AG04449 (cell line): Measurements from ENCODE around the gene TMPRSS12.
"Not testable (repeated sequence)": the region's sequence is repeated elsewhere in the genome, so short reads cannot be mapped to it uniquely, and the experiment has no call there.

ENCODE experiments used
- CTCF ChIA-PET: fragments of 350-600 bp; formaldehyde crosslinking; extraction: SDS; loops from one replicate; lab custom pipeline; 2021; ENCODE audit warnings: antibody characterized with exemption; lab: Yijun Ruan, JAX
- POLR2A ChIA-PET: fragments of 400-600, 350-600 bp; formaldehyde crosslinking; extraction: SDS; loops from one replicate; lab custom pipeline; 2020; ENCODE audit warnings: antibody characterized with exemption, inconsistent platforms; lab: Yijun Ruan, JAX
- DNase-seq: peaks from one replicate; pipeline ENCODE4 v3.0.0-alpha.2; 2010; ENCODE audit warnings: low read depth, low spot score
- H3K4me3 ChIP-seq: 2 replicates; pipeline ENCODE4 v1.5.1; 2011; ENCODE audit warnings: low read depth, mild to moderate bottlenecking, control low read depth, low read length
- TF ChIP-seq, protein P1 (sequence below): IDR thresholded peaks from one replicate; pipeline ENCODE4 v1.5.1; 2011; ENCODE audit warnings: mild to moderate bottlenecking, moderate library complexity, low read length, control low read depth, inconsistent platforms; ENCODE audit not compliant: insufficient read depth; ENCODE audit errors: missing control alignments

The TMPRSS12 gene

GRCh38 chr12:50927766-50928224 lies 85.1 kb downstream of the TMPRSS12 start:
- CTCF ChIA-PET, result no interaction called here
- TF ChIP-seq, protein P1, sequence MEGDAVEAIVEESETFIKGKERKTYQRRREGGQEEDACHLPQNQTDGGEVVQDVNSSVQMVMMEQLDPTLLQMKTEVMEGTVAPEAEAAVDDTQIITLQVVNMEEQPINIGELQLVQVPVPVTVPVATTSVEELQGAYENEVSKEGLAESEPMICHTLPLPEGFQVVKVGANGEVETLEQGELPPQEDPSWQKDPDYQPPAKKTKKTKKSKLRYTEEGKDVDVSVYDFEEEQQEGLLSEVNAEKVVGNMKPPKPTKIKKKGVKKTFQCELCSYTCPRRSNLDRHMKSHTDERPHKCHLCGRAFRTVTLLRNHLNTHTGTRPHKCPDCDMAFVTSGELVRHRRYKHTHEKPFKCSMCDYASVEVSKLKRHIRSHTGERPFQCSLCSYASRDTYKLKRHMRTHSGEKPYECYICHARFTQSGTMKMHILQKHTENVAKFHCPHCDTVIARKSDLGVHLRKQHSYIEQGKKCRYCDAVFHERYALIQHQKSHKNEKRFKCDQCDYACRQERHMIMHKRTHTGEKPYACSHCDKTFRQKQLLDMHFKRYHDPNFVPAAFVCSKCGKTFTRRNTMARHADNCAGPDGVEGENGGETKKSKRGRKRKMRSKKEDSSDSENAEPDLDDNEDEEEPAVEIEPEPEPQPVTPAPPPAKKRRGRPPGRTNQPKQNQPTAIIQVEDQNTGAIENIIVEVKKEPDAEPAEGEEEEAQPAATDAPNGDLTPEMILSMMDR, result no peak
- H3K4me3 ChIP-seq, result no peak overlapping the region
- DNase-seq, result no peak
- POLR2A ChIA-PET, result no interaction called here

DNA sequence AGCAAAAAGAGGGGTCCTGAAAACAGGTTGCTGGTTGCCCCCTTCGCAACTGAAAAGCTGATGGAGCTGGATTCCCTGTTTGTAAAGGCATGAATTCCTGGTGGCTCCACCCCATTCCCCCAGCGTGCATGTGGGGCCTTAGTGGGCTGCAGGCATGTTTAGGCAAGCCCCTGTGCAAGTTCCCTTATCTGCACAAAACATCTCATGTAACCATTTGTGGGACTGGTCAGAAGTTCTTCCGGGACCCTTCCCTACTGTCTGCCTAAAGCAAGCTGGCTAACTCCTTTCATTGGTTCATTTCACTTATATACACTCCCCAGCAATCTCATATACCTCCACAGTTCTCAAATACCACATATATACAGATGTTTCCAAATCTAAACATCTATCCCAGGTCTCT lies 85.7 kb downstream of the TMPRSS12 start:
- CTCF ChIA-PET, result no interaction called here
- H3K4me3 ChIP-seq, result no peak overlapping the region
- DNase-seq, result no peak
- POLR2A ChIA-PET, result no interaction called here
- TF ChIP-seq, protein P1, result no peak

DNA sequence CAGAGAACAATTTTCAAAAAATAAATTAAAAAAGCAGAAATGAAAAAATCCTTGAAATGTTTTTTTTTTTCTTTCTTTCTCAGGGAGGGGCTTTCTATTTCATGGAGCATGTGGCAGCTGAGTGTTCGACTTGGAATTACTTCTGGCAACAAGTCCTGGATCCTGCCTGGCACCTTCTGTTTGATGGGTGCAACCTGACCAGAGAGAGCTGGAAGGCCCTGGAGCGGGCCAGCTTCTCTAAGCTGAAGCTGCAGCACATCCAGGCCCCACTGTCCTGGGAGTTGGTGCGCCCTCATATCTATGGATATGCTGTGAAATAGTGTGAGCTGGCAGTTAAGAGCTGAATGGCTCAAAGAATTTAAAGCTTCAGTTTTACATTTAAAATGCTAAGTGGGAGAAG lies 87.1 kb downstream of the TMPRSS12 start:
- DNase-seq, result no peak
- H3K4me3 ChIP-seq, result no peak overlapping the region
- POLR2A ChIA-PET, result no interaction called here
- TF ChIP-seq, protein P1, result no peak
- CTCF ChIA-PET, result no interaction called here

DNA sequence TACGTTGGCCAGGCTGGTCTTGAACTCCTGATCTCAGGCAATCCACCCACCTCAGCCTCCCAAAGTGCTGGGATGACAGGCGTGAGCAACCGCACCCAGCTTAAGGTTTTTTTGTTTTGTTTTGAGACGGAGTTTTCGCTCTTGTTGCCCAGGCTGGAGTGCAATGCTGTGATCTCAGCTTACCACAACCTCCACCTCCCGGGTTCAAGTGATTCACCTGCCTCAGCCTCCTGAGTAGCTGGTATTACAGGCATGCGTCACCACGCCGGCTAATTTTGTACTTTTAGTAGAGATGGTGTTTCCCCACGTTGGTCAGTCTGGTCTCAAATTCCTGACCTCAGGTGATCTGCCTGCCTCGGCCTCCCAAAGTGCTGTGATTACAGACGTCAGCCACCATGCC lies 87.8 kb downstream of the TMPRSS12 start:
- CTCF ChIA-PET, result interaction anchor here (1.3 kb wide), 1 partner anchor 411 kb away, joined by 3 read pairs; no protein-coding TSS in a partner anchor
- POLR2A ChIA-PET, H3K4me3 ChIP-seq, DNase-seq: not testable (repeated sequence)

GRCh38 chr12:50932787-50933280 lies 90.1 kb downstream of the TMPRSS12 start:
- POLR2A ChIA-PET, result no interaction called here
- TF ChIP-seq, protein P1, result no peak
- CTCF ChIA-PET, result no interaction called here
- H3K4me3 ChIP-seq, result no peak overlapping the region
- no peak for DNase-seq

- CTCF ChIA-PET, result no interaction called here
- TF ChIP-seq, protein P1, result no peak
- POLR2A ChIA-PET, result no interaction called here
- no peak overlapping the region for H3K4me3 ChIP-seq
- DNase-seq, result no peak
These were observed 90.9 kb downstream of the TMPRSS12 start for GRCh38 chr12:50933459-50934124.

- DNase-seq, result no peak
- TF ChIP-seq, protein P1, result no peak
- H3K4me3 ChIP-seq, result no peak overlapping the region
- CTCF ChIA-PET, result no interaction called here
- POLR2A ChIA-PET, result no interaction called here
These were observed 91.7 kb downstream of the TMPRSS12 start for GRCh38 chr12:50934371-50934851.
